IMR-90 (cell line): ENCODE results near the gene WHRN. TPM values are rescaled to one million over a fixed set of nuclear protein-coding genes. Genes with fewer than 3 reads are reported as not detected.

Experiments
- ATAC-seq: fragments of 200-7000 bp; cut with Tn5 transposase; 2 replicates; pipeline ENCODE4 v1.9.1; 2020; ENCODE audit warnings: low read depth, mild to moderate bottlenecking, moderate library complexity
- BruUV-seq: library from RNA; stranded (reverse); fragments of 400-500 nt; replicated peaks from 2 replicates; lab custom pipeline; 2021; lab: Mats Ljungman, UMichigan
- CTCF ChIA-PET: fragments of 300-600 bp; formaldehyde crosslinking; extraction: SDS; loops from one replicate; lab custom pipeline; 2021; ENCODE audit warnings: antibody characterized with exemption; lab: Yijun Ruan, JAX
- POLR2A ChIA-PET: fragments of 300-600 bp; sonication (Branson Sonifier 250); formaldehyde crosslinking; loops from one replicate; lab custom pipeline; 2022; ENCODE audit warnings: antibody characterized with exemption; ENCODE audit not compliant: unreplicated experiment; lab: Charles Lee
- DNase-seq: peaks from one replicate; pipeline ENCODE4 v3.0.0; 2013
- H2AFZ ChIP-seq: replicated peaks from 2 replicates; pipeline ENCODE3; 2013; ENCODE audit warnings: low read length, mild to moderate bottlenecking; ENCODE audit not compliant: poor library complexity
- H2AK5ac ChIP-seq: 2 replicates; pipeline ENCODE4 v1.6.1; 2013; ENCODE audit warnings: low read depth, low read length, inconsistent platforms
- H2AK9ac ChIP-seq: replicated peaks from 2 replicates; pipeline ENCODE3; 2013; ENCODE audit warnings: mild to moderate bottlenecking, low read depth, low read length, moderate library complexity; ENCODE audit not compliant: poor library complexity
- H2BK120ac ChIP-seq: 2 replicates; pipeline ENCODE4 v1.6.1; 2013; ENCODE audit warnings: low read depth, low read length, inconsistent platforms
- H2BK15ac ChIP-seq: 3 replicates; pipeline ENCODE4 v1.6.1; 2013; ENCODE audit warnings: low read depth, low read length, inconsistent platforms
- H2BK20ac ChIP-seq: 2 replicates; pipeline ENCODE4 v1.6.1; 2013; ENCODE audit warnings: low read depth, mild to moderate bottlenecking, inconsistent platforms, low read length, moderate library complexity
- H2BK5ac ChIP-seq: 2 replicates; pipeline ENCODE4 v1.6.1; 2013; ENCODE audit warnings: mild to moderate bottlenecking, low read depth, low read length, inconsistent platforms; ENCODE audit not compliant: poor library complexity, severe bottlenecking
- H3K14ac ChIP-seq: replicated peaks from 2 replicates; pipeline ENCODE4 v1.6.1; 2013; ENCODE audit warnings: low read depth, low read length, inconsistent platforms
- H3K18ac ChIP-seq: 2 replicates; pipeline ENCODE4 v1.6.1; 2013; ENCODE audit warnings: low read depth, low read length, control low read depth
- H3K23ac ChIP-seq: 2 replicates; pipeline ENCODE4 v1.6.1; 2013; ENCODE audit warnings: low read depth, low read length, inconsistent platforms
- H3K27ac ChIP-seq: 2 replicates; pipeline ENCODE4 v1.5.1; 2013; ENCODE audit warnings: mild to moderate bottlenecking, control low read depth, low read length; ENCODE audit not compliant: insufficient read depth
- H3K27me3 ChIP-seq: 2 replicates; pipeline ENCODE4 v1.6.1; 2013; ENCODE audit warnings: low read length; ENCODE audit not compliant: control insufficient read depth, insufficient read depth
- H3K36me3 ChIP-seq: 2 replicates; pipeline ENCODE4 v1.6.1; 2013; ENCODE audit warnings: low read length, mixed read lengths; ENCODE audit not compliant: control insufficient read depth, insufficient read depth
- H3K4ac ChIP-seq: 2 replicates; pipeline ENCODE4 v1.6.1; 2013; ENCODE audit warnings: low read depth, low read length, inconsistent platforms
- H3K4me1 ChIP-seq: 2 replicates; pipeline ENCODE4 v1.6.1; 2013; ENCODE audit warnings: low read length, mixed read lengths; ENCODE audit not compliant: control insufficient read depth, insufficient read depth
- H3K4me2 ChIP-seq: 2 replicates; pipeline ENCODE4 v1.6.1; 2013; ENCODE audit warnings: low read depth, mild to moderate bottlenecking, control low read depth, low read length, moderate library complexity
- H3K4me3 ChIP-seq: 2 replicates; pipeline ENCODE4 v1.5.1; 2013; ENCODE audit warnings: low read depth, mild to moderate bottlenecking, control low read depth, low read length, moderate library complexity; ENCODE audit not compliant: insufficient read depth
- H3K56ac ChIP-seq: 2 replicates; pipeline ENCODE4 v1.6.1; 2013; ENCODE audit warnings: low read length, inconsistent platforms; ENCODE audit not compliant: insufficient read depth; ENCODE audit errors: extremely low read depth
- H3K79me1 ChIP-seq, 2 experiments: 2 replicates each; pipeline ENCODE4 v1.6.1; 2013; ENCODE audit warnings: low read length in 2 of 2, inconsistent platforms in 1 of 2, low read depth in 1 of 2
- H3K9ac ChIP-seq: 2 replicates; pipeline ENCODE4 v1.6.1; 2013; ENCODE audit warnings: low read depth, low read length, control low read depth
- H3K9me1 ChIP-seq: 2 replicates; pipeline ENCODE4 v1.6.1; 2013; ENCODE audit warnings: low read length, inconsistent platforms; ENCODE audit not compliant: insufficient read depth
- H3K9me3 ChIP-seq: 2 replicates; pipeline ENCODE4 v1.6.1; 2013; ENCODE audit warnings: low read length; ENCODE audit not compliant: control insufficient read depth, insufficient read depth
- H4K20me1 ChIP-seq: 2 replicates; pipeline ENCODE4 v1.6.1; 2013; ENCODE audit warnings: low read length, inconsistent platforms; ENCODE audit not compliant: insufficient read depth
- H4K5ac ChIP-seq: 2 replicates; pipeline ENCODE4 v1.6.1; 2013; ENCODE audit warnings: mild to moderate bottlenecking, low read depth, low read length, control low read depth
- H4K8ac ChIP-seq, 2 experiments: 2 replicates each; pipeline ENCODE4 v1.6.1; 2013; ENCODE audit warnings: low read depth in 2 of 2, low read length in 2 of 2, control low read depth in 1 of 2, inconsistent platforms in 1 of 2
- H4K91ac ChIP-seq: 2 replicates; pipeline ENCODE4 v1.6.1; 2013; ENCODE audit warnings: low read depth, low read length, inconsistent platforms; ENCODE audit not compliant: insufficient read depth
- BHLHE40 ChIP-seq: fragments of 150-350 bp; IDR thresholded peaks from 2 replicates; pipeline ENCODE4 v1.6.1; 2016; ENCODE audit warnings: mild to moderate bottlenecking, low read depth, low read length
- FOS ChIP-seq: fragments of 150-350 bp; IDR thresholded peaks from 2 replicates; pipeline ENCODE4 v1.6.1; 2016; ENCODE audit warnings: low read depth, low read length
- MAFK ChIP-seq: IDR thresholded peaks from 2 replicates; pipeline ENCODE4 v1.6.1; 2012; ENCODE audit warnings: low read depth, low read length, improper control_type of control experiment
- MAZ ChIP-seq: IDR thresholded peaks from 2 replicates; pipeline ENCODE4 v1.6.1; 2012; ENCODE audit warnings: low read depth, mild to moderate bottlenecking, low read length, improper control_type of control experiment, moderate library complexity, borderline replicate concordance
- MXI1 ChIP-seq: IDR thresholded peaks from 2 replicates; pipeline ENCODE4 v1.6.1; 2012; ENCODE audit warnings: low read depth, mild to moderate bottlenecking, low read length, moderate library complexity, borderline replicate concordance
- POLR2A ChIP-seq: IDR thresholded peaks from 2 replicates; pipeline ENCODE4 v1.6.1; 2012; ENCODE audit warnings: mild to moderate bottlenecking, low read depth, low read length
- RFX5 ChIP-seq: IDR thresholded peaks from 2 replicates; pipeline ENCODE4 v1.8.0; 2012; ENCODE audit warnings: low read depth, mild to moderate bottlenecking, low read length, moderate library complexity
- WGBS, 2 experiments: methylation state at CpG; one replicate each; pipeline versions ENCODE4 v1.1.5 to v1.1.7; 2013; ENCODE audit warnings: missing lambda C conversion rate in 2 of 2; ENCODE audit not compliant: insufficient read length in 1 of 2; ENCODE audit errors: extremely low coverage in 2 of 2; 5-methylcytosine and 5-hydroxymethylcytosine counted together
- dilution Hi-C: fragments of 300-500 bp; cut with HindIII; formaldehyde crosslinking; loops from one replicate; pipeline ENCODE4 v1.14.3; 2018; ENCODE audit warnings: low sequenced_read_pairs; ENCODE audit not compliant: unreplicated experiment
- in situ Hi-C: fragments of 300-500 bp; cut with MboI; formaldehyde crosslinking; loops from 3 replicates; pipeline ENCODE4 v1.14.3; 2019; ENCODE audit warnings: low sequenced_read_pairs, inconsistent platforms, mixed read lengths
- intact Hi-C: fragments of 100-400 bp; cut with micrococcal nuclease; formaldehyde crosslinking; loops from 2 replicates; pipeline ENCODE4 v1.10.0; 2022
- polyA plus RNA-seq, 3 experiments: library from polyadenylated mRNA; depleted of rRNA; stranded (reverse); fragments of >200 nt; gene quantifications; 2 replicates each; pipeline ENCODE4 v1.2.3, GENCODE V29; 2012; ENCODE audit warnings: low replicate concordance in 1 of 3
- total RNA-seq: library from RNA; depleted of rRNA; stranded (reverse); fragments of >200 nt; gene quantifications from 2 replicates; pipeline ENCODE4 v1.2.3, GENCODE V29; 2012
- TF ChIP-seq, protein P1 (sequence below): fragments of 150-350 bp; IDR thresholded peaks from 2 replicates; pipeline ENCODE4 v1.6.1; 2016; ENCODE audit warnings: low read depth, mild to moderate bottlenecking, low read length, moderate library complexity, borderline replicate concordance

Gene WHRN
- total and polyA plus RNA-seq, 2 of the 4 experiments (the other 2 are of a cell fraction): 0.18 to 2.6 TPM

DNA sequence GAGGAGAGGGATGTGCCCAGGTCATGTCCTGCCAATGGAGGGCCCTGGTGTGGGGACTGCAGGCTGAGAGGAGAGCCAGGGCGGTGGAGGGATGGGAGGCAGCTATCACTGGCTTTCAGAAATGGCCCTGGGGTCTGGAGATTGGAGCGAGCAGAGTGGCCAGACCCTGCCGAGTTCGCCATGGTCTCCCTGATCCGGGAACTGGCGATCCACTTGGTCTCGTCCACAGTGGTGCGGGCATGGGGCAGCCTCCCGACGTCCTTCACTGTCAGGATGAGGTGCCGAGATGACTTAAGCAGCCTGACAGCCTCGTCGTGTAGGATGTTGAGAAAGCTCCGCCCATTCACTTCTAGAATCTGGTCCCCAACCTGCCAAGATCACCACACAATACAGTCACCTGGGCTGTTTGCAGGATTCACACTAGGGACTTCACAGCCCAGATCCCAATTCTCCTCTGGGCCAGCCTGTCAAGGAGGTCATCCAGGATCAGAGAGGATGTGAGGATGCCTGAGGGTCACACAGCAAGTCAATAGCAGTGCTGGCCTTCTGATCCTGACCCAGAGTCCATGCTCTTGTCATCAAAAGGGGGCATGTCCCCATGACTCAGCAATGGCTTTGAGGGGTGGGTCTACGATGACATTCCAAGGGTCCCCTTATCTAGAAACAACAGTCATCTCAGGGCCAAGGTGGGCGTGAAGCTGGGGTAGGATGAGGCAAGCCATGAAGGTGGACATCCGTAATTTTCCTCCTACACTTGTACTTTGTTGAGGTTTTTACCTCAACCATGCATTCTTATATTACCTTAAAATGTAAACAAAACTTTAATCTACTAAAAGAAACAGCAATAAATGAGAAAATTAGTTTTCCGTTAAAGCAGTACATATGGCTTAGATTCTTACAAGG is 79.0 kb downstream of the WHRN start:
- Histone ChIP-seq H2AFZ (peak overlapping the region; percentile 15), H3K56ac (no peak overlapping the region), H2BK15ac (no peak overlapping the region), H4K91ac (no peak overlapping the region), H3K9me1 (no peaks in the 10 kb centered on the region), H3K27me3 (peaks cover 35% of the 10 kb centered on the region), H3K36me3 (no peaks in the 10 kb centered on the region), H4K20me1 (no peaks in the 10 kb centered on the region), H3K4me1 (no peaks in the 10 kb centered on the region), H2BK5ac (no peak overlapping the region), H3K4me3 (no peak overlapping the region), H3K27ac (no peak overlapping the region), H2BK120ac (no peak overlapping the region), H3K23ac (no peak overlapping the region), H3K14ac (no peak overlapping the region), H2AK5ac (no peak overlapping the region), H3K79me1 (no peaks in the 10 kb centered on the region), H3K18ac (no peak overlapping the region), H4K5ac (no peak overlapping the region), H4K8ac (no peak overlapping the region), H3K9me3 (no peaks in the 10 kb centered on the region), H3K4me2 (no peak overlapping the region), H3K4ac (no peak overlapping the region), H3K9ac (no peak overlapping the region), H2AK9ac (no peak overlapping the region), H2BK20ac (no peak overlapping the region)
- no TSS peak for BruUV-seq
- ChIA-PET POLR2A (no interaction called here), CTCF (no interaction called here)
- in situ Hi-C loops: loop anchor here (25.0 kb wide), 1 partner anchor 1086 kb away; no protein-coding TSS in a partner anchor
- dilution Hi-C loops: no loop called here
- intact Hi-C loops: no loop called here
- ATAC-seq (no peak), DNase-seq (no peak)
- 86% methylated on average over 11 of the region's 18 CpGs; no CpG with 5 or more reads in 1 of the 2 experiments for WGBS, 2 experiments
- TF ChIP-seq, protein P1, sequence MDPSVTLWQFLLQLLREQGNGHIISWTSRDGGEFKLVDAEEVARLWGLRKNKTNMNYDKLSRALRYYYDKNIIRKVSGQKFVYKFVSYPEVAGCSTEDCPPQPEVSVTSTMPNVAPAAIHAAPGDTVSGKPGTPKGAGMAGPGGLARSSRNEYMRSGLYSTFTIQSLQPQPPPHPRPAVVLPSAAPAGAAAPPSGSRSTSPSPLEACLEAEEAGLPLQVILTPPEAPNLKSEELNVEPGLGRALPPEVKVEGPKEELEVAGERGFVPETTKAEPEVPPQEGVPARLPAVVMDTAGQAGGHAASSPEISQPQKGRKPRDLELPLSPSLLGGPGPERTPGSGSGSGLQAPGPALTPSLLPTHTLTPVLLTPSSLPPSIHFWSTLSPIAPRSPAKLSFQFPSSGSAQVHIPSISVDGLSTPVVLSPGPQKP: no peak
- TF ChIP-seq POLR2A (no peak), FOS (no peak), RFX5 (no peak), MAFK (no peak), MAZ (no peak), MXI1 (no peak), BHLHE40 (no peak)
